AG09319 (cell line): ENCODE results near the gene BCL2L15.

ENCODE experiments used
- DNase-seq: peaks from one replicate; pipeline ENCODE4 v3.0.0-alpha.2; 2010; ENCODE audit warnings: low read depth; ENCODE audit errors: extremely low read depth
- TF ChIP-seq, protein P1 (sequence below): IDR thresholded peaks from 2 replicates; pipeline ENCODE4 v1.5.1; 2011; ENCODE audit warnings: low read depth, mild to moderate bottlenecking, inconsistent platforms, low read length, moderate library complexity

BCL2L15 gene

DNA sequence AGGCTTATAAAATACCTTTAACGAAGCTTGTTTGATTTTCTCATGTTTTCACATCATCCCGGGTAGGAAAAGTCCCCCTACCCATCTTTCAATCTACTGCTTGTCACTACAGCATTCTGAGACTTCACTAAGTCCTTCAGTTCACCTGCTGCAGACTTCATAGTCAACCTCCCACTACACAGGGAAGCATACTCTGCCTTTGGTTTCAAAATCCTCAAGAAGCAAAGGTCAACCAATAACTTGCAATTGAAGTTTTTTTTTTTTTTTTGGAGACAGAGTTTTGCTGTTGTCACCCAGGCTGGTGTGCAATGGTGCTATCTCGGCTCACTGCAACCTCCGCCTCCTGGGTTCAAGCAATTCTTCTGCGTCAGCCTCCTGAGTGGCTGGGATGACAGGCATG lies 11.2 kb downstream of the BCL2L15 start:
- no peak for DNase-seq
- TF ChIP-seq, protein P1, sequence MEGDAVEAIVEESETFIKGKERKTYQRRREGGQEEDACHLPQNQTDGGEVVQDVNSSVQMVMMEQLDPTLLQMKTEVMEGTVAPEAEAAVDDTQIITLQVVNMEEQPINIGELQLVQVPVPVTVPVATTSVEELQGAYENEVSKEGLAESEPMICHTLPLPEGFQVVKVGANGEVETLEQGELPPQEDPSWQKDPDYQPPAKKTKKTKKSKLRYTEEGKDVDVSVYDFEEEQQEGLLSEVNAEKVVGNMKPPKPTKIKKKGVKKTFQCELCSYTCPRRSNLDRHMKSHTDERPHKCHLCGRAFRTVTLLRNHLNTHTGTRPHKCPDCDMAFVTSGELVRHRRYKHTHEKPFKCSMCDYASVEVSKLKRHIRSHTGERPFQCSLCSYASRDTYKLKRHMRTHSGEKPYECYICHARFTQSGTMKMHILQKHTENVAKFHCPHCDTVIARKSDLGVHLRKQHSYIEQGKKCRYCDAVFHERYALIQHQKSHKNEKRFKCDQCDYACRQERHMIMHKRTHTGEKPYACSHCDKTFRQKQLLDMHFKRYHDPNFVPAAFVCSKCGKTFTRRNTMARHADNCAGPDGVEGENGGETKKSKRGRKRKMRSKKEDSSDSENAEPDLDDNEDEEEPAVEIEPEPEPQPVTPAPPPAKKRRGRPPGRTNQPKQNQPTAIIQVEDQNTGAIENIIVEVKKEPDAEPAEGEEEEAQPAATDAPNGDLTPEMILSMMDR, result no peak

DNA sequence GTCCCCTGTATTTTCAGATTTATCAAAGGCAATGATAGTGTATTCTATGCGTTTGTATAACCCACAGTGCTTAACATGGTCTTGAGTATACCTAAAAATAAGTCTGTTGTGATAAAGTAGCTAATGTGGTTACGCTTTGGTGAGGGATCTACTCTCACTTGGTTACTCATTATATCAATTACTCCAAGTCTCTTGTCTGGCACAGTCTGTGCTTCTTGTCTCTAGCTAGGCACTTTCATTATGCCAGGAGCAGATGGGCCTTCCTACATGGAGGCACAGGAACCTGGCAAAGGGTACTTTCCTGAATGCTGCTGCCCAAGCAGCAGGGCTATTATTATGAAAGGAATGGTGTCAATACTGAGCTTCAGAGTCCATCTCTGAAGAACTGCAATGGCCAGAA lies 11.7 kb downstream of the BCL2L15 start:
- DNase-seq, result no peak
- TF ChIP-seq, protein P1, result no peak

DNA sequence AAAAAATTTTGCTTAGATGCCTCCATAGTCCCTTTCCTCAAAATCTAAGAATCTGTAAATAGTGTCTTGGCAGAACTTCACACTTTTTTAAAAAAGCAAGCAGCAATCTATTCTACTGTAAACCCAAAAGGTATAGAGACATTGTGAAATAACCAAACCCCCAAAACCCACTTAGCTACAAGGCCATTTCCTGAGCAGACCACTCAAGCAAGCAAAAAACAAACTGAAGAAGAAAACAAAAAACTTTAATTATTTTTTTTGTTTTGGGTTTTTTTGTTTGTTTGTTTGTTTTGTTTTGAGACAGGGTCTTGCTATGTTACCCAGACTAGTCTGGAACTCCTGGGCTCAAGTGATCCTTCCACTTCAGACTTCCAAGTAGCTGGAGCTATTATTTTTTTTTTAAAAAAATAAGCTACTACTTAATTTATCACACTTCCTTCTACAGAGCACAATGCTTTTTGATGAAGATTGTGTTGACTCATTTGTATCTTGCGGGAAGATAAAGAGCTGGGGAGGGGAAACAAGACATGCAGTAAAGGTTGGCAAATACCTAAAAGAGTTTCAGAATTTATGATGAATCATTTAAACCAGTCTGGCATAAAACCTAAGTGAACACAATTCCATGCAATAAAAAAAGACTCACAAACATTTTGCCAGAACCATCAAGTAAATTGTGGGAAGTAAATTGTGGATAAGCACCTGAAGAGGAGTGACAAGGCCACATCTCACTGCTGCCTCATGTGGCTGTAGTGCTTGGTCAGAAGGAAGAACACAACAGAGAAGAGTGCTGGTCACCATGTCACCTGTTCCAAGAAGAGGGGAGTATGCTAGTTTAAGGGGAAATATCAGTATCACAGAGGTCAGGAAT lies 13.1 kb downstream of the BCL2L15 start:
- no peak for DNase-seq
- TF ChIP-seq, protein P1, result peak; percentile 4

DNA sequence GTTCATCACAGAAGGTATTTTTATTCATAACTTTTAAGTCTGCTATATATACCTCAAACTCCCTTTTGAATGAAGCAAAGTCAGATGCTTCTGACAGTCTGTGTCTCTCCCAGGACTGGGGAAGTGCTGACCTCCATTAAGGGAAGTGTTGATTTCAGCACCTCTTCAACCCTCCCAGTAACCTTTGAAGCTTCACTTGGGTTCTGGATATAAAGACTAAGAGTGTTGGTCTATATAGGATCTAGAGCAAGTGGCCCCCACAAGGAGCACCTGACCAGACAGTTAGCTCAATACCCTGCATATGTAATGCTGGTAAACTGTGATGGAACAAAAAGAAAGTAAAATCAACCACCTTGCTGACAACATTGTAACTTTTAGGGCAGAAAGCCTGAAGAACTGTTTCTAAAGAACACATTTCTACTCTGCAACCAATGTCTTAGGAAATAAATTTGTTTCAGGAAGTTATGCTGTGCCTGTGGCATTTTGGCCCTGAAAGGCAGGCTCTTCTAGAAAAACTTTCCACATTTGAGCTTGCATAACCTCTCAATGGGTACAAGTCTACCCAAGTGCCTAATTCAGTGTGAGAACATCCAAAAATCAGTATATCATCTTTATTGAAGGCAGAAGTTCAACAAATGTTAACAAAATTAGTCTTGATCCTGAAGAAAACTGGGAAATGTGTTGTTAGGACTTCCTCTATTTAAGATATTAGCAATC lies 15.0 kb downstream of the BCL2L15 start:
- TF ChIP-seq, protein P1, result no peak
- no peak for DNase-seq

DNA sequence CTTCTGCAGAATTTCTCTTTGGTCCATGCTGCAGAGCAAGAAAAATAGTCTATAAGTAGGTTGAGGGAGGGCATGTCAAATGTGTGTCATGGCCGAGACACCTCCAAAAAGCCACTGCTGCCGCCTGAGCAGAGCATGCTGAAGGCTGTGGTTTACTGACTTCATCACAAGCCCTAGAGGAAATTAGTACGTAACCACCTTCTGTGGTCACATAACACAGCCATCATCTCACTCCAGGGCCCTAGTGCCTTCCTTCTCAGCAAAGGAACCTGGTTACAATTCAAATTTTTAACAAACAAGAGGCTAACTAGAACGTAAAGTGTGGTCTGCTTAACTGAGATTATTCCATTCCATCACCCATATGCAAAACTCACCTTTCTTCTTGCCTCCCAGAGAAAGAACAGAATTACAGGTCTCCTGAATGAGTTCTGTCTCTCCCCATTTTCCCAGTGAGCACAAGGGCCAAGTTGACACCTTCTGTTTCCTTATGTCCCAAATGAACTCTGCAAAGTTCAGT lies 15.7 kb downstream of the BCL2L15 start, which contains the start of gene PTPN22:
Gene PTPN22, minus strand, starts transcription at position 116 of the 517 bp plus-strand sequence.
- TF ChIP-seq, protein P1, result no peak
- no peak for DNase-seq

DNA sequence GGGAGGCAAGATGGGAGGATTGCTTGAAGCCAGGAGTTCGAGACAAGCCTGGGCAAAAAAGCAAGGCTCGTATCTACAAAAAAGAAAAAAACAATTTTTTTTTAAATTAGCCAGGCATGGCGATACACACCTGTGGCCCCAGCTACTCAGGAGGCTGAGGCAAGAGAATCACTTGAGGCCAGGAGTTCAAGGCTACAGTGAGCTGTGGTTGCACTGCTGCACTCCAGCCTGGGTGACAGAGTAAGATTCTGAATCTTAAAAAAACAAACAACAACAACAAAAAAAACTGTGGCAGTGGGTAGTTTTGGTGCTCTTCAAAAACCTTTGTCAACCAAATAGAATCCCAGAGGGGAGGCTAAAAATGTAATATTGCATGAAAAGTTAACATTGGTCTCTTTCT lies 16.6 kb downstream of the BCL2L15 start:
- TF ChIP-seq, protein P1, result no peak
- no peak for DNase-seq
